Measurements from ENCODE around the gene UBA6.

The UBA6 gene

GRCh38 chr4:67694662-67695061 is 6.3 kb downstream of the UBA6 start:
- TF ChIP-seq CTCF (IDR thresholded peaks at IDR 0.05; ENCODE audit: low read depth, low read length, missing control alignments), result no peak
- Histone ChIP-seq H3K27me3 (replicated peaks) (no peaks in the 10 kb centered on the region), H3K27ac (no peak overlapping the region), H3K36me3 (replicated peaks) (peaks cover 15% of the 10 kb centered on the region), H3K4me3 (ENCODE audit: low read depth, low read length) (no peak overlapping the region)
- in situ Hi-C loops (cut with HindIII; ENCODE audit: low pct_ligation_motif_present, low sequenced_read_pairs), result no loop called here
- no peak for DNase-seq

- H3K27ac ChIP-seq, result no peak overlapping the region
- no peak for TF ChIP-seq CTCF (IDR thresholded peaks at IDR 0.05; ENCODE audit: low read depth, low read length, missing control alignments)
- in situ Hi-C loops (cut with HindIII; ENCODE audit: low pct_ligation_motif_present, low sequenced_read_pairs), result no loop called here
- peaks cover 19% of the 10 kb centered on the region for H3K36me3 ChIP-seq (replicated peaks)
- no peak overlapping the region for H3K4me3 ChIP-seq (ENCODE audit: low read depth, low read length)
- no peak for DNase-seq
- H3K27me3 ChIP-seq (replicated peaks), result no peaks in the 10 kb centered on the region
These were observed 9.6 kb downstream of the UBA6 start for GRCh38 chr4:67691328-67691727.

GRCh38 chr4:67687636-67688035 is 13.3 kb downstream of the UBA6 start:
- Histone ChIP-seq H3K27me3 (replicated peaks) (no peaks in the 10 kb centered on the region), H3K27ac (no peak overlapping the region), H3K4me3 (ENCODE audit: low read depth, low read length) (no peak overlapping the region), H3K36me3 (replicated peaks) (peaks cover 20% of the 10 kb centered on the region)
- in situ Hi-C loops (cut with HindIII; ENCODE audit: low pct_ligation_motif_present, low sequenced_read_pairs), result no loop called here
- peak; percentile 28 for DNase-seq
- no peak for TF ChIP-seq CTCF (IDR thresholded peaks at IDR 0.05; ENCODE audit: low read depth, low read length, missing control alignments)

GRCh38 chr4:67685532-67685859 is 15.5 kb downstream of the UBA6 start:
- no peaks in the 10 kb centered on the region for H3K27me3 ChIP-seq (replicated peaks)
- H3K4me3 ChIP-seq (ENCODE audit: low read depth, low read length), result no peak overlapping the region
- peaks cover 12% of the 10 kb centered on the region for H3K36me3 ChIP-seq (replicated peaks)
- DNase-seq, result no peak
- H3K27ac ChIP-seq, result peak overlapping the region; percentile 21
- in situ Hi-C loops (cut with HindIII; ENCODE audit: low pct_ligation_motif_present, low sequenced_read_pairs), result no loop called here
- no peak for TF ChIP-seq CTCF (IDR thresholded peaks at IDR 0.05; ENCODE audit: low read depth, low read length, missing control alignments)

- peak overlapping the region; percentile 21 for H3K27ac ChIP-seq
- H3K27me3 ChIP-seq (replicated peaks), result no peaks in the 10 kb centered on the region
- no peak for TF ChIP-seq CTCF (IDR thresholded peaks at IDR 0.05; ENCODE audit: low read depth, low read length, missing control alignments)
- H3K36me3 ChIP-seq (replicated peaks), result peaks cover 13% of the 10 kb centered on the region
- no peak for DNase-seq
- in situ Hi-C loops (cut with HindIII; ENCODE audit: low pct_ligation_motif_present, low sequenced_read_pairs), result no loop called here
- no peak overlapping the region for H3K4me3 ChIP-seq (ENCODE audit: low read depth, low read length)
These were observed 16.0 kb downstream of the UBA6 start for GRCh38 chr4:67684839-67685531.

GRCh38 chr4:67682266-67682665 is 18.7 kb downstream of the UBA6 start:
- no peak for TF ChIP-seq CTCF (IDR thresholded peaks at IDR 0.05; ENCODE audit: low read depth, low read length, missing control alignments)
- in situ Hi-C loops (cut with HindIII; ENCODE audit: low pct_ligation_motif_present, low sequenced_read_pairs), result no loop called here
- Histone ChIP-seq H3K36me3 (replicated peaks) (peaks cover 24% of the 10 kb centered on the region), H3K27ac (no peak overlapping the region), H3K27me3 (replicated peaks) (no peaks in the 10 kb centered on the region), H3K4me3 (ENCODE audit: low read depth, low read length) (no peak overlapping the region)
- DNase-seq, result no peak
